Hepatocyte (in vitro differentiated cells): ENCODE measurements around the gene SNW1.

ENCODE experiments used
- EZH2 ChIP-seq: fragments of 200-600 bp; sonication (generic); IDR thresholded peaks from 2 replicates; pipeline ENCODE4 v1.6.1; 2016; ENCODE audit warnings: antibody characterized with exemption, mild to moderate bottlenecking, borderline replicate concordance
- EZH2phosphoT487 ChIP-seq: fragments of 200-600 bp; sonication (generic); IDR thresholded peaks from one replicate; pipeline ENCODE4 v1.6.1; 2018; ENCODE audit warnings: antibody characterized with exemption, mild to moderate bottlenecking, low read depth, moderate library complexity; ENCODE audit not compliant: unreplicated experiment, severe bottlenecking
- TF ChIP-seq, protein P1 (sequence below): fragments of 200-600 bp; sonication (generic); IDR thresholded peaks from 2 replicates; pipeline ENCODE4 v1.5.1; 2016; ENCODE audit warnings: antibody characterized with exemption, mild to moderate bottlenecking; ENCODE audit not compliant: poor library complexity

GRCh38 chr14:77786148-77786547, 25.2 kb upstream of the SNW1 start:
- TF ChIP-seq, protein P1, sequence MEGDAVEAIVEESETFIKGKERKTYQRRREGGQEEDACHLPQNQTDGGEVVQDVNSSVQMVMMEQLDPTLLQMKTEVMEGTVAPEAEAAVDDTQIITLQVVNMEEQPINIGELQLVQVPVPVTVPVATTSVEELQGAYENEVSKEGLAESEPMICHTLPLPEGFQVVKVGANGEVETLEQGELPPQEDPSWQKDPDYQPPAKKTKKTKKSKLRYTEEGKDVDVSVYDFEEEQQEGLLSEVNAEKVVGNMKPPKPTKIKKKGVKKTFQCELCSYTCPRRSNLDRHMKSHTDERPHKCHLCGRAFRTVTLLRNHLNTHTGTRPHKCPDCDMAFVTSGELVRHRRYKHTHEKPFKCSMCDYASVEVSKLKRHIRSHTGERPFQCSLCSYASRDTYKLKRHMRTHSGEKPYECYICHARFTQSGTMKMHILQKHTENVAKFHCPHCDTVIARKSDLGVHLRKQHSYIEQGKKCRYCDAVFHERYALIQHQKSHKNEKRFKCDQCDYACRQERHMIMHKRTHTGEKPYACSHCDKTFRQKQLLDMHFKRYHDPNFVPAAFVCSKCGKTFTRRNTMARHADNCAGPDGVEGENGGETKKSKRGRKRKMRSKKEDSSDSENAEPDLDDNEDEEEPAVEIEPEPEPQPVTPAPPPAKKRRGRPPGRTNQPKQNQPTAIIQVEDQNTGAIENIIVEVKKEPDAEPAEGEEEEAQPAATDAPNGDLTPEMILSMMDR: no peak
- TF ChIP-seq EZH2: no peak
- no peak for TF ChIP-seq EZH2phosphoT487
